Loucy (cell line): ENCODE results near the gene HMCN1.

Source experiments
- H2AFZ ChIP-seq: fragments of 200-600 bp; sonication (generic); 2 replicates; pipeline ENCODE4 v1.6.0; 2016; ENCODE audit warnings: antibody characterized with exemption, mild to moderate bottlenecking, low read length, moderate library complexity
- H3F3A ChIP-seq: fragments of 200-600 bp; 2 replicates; pipeline ENCODE4 v1.6.0; 2016; ENCODE audit warnings: antibody characterized with exemption, low read depth, mild to moderate bottlenecking
- H3K27me3 ChIP-seq: fragments of 200-600 bp; sonication (generic); 2 replicates; pipeline ENCODE4 v1.6.1; 2014; ENCODE audit warnings: low read length, mild to moderate bottlenecking; ENCODE audit not compliant: insufficient read depth, poor library complexity, severe bottlenecking
- H3K36me3 ChIP-seq: fragments of 200-600 bp; sonication (generic); 2 replicates; pipeline ENCODE4 v1.6.1; 2016; ENCODE audit warnings: low read length; ENCODE audit not compliant: insufficient read depth
- H3K4me1 ChIP-seq: fragments of 200-600 bp; sonication (generic); 2 replicates; pipeline ENCODE4 v1.5.1; 2014; ENCODE audit warnings: low read length, mild to moderate bottlenecking; ENCODE audit not compliant: insufficient read depth, poor library complexity, severe bottlenecking
- H3K4me2 ChIP-seq: fragments of 200-600 bp; sonication (generic); 2 replicates; pipeline ENCODE4 v1.6.0; 2014; ENCODE audit warnings: antibody characterized with exemption, low read length, low read depth, mild to moderate bottlenecking; ENCODE audit not compliant: poor library complexity, severe bottlenecking
- H3K4me3 ChIP-seq: fragments of 200-600 bp; sonication (generic); 2 replicates; pipeline ENCODE4 v1.5.1; 2014; ENCODE audit warnings: low read length, mild to moderate bottlenecking, mixed read lengths; ENCODE audit not compliant: poor library complexity, severe bottlenecking
- H3K79me2 ChIP-seq: fragments of 200-600 bp; sonication (generic); 2 replicates; pipeline ENCODE4 v1.6.1; 2014; ENCODE audit warnings: low read length; ENCODE audit not compliant: insufficient read depth
- H3K9ac ChIP-seq: fragments of 200-600 bp; sonication (generic); 2 replicates; pipeline ENCODE4 v1.6.0; 2014; ENCODE audit warnings: mild to moderate bottlenecking, low read depth, low read length, moderate library complexity; ENCODE audit not compliant: poor library complexity, severe bottlenecking
- H3K9me2 ChIP-seq: fragments of 200-600 bp; sonication (generic); replicated peaks from 2 replicates; pipeline ENCODE4 v1.6.1; 2016; ENCODE audit warnings: low read depth, low read length, mixed read lengths
- H3K9me3 ChIP-seq: fragments of 200-600 bp; sonication (generic); 2 replicates; pipeline ENCODE4 v1.6.1; 2014; ENCODE audit warnings: mild to moderate bottlenecking, antibody characterized with exemption, low read length, low read depth; ENCODE audit not compliant: insufficient read depth
- H4K20me1 ChIP-seq: fragments of 200-600 bp; sonication (generic); 2 replicates; pipeline ENCODE4 v1.6.0; 2014; ENCODE audit warnings: antibody characterized with exemption, low read length, mild to moderate bottlenecking; ENCODE audit not compliant: insufficient read depth, poor library complexity, severe bottlenecking
- EZH2phosphoT487 ChIP-seq: fragments of 200-600 bp; IDR thresholded peaks from 2 replicates; pipeline ENCODE4 v1.6.1; 2018; ENCODE audit warnings: antibody characterized with exemption, mild to moderate bottlenecking, moderate library complexity, borderline replicate concordance
- TF ChIP-seq, protein P1 (sequence below): fragments of 200-600 bp; sonication (generic); conservative IDR thresholded peaks from 2 replicates; pipeline ENCODE4 v1.5.1; 2014; ENCODE audit warnings: mild to moderate bottlenecking, antibody characterized with exemption, low read length

The HMCN1 gene

DNA sequence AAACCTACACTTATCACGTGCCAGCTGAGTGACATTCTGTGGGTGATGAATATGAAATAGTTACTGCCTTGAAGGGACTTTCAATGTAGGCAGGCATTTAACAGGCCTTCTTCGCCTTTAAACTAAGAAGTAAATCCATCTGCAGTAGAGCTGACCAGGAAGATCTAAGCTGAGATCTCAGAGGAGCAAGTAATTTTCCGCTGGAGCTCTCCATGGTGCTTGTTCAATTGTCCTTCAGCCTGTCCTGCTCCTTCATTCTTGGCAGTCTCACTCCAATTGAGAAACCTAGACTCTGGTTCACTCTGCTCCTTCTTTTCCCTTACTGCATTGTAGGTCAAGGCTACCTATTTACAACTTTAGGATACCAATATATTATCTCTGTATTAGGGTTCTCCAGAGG lies 183.5 kb downstream of the HMCN1 start:
- no peaks in the 10 kb centered on the region for H3K36me3 ChIP-seq
- no peak overlapping the region for H2AFZ ChIP-seq
- no peaks in the 10 kb centered on the region for H3K27me3 ChIP-seq
- no peaks in the 10 kb centered on the region for H3K9me2 ChIP-seq
- no peaks in the 10 kb centered on the region for H4K20me1 ChIP-seq
- H3F3A ChIP-seq: no peaks in the 10 kb centered on the region
- H3K4me3 ChIP-seq: no peak overlapping the region
- TF ChIP-seq, protein P1, sequence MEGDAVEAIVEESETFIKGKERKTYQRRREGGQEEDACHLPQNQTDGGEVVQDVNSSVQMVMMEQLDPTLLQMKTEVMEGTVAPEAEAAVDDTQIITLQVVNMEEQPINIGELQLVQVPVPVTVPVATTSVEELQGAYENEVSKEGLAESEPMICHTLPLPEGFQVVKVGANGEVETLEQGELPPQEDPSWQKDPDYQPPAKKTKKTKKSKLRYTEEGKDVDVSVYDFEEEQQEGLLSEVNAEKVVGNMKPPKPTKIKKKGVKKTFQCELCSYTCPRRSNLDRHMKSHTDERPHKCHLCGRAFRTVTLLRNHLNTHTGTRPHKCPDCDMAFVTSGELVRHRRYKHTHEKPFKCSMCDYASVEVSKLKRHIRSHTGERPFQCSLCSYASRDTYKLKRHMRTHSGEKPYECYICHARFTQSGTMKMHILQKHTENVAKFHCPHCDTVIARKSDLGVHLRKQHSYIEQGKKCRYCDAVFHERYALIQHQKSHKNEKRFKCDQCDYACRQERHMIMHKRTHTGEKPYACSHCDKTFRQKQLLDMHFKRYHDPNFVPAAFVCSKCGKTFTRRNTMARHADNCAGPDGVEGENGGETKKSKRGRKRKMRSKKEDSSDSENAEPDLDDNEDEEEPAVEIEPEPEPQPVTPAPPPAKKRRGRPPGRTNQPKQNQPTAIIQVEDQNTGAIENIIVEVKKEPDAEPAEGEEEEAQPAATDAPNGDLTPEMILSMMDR: no peak
- no peak for TF ChIP-seq EZH2phosphoT487
- no peaks in the 10 kb centered on the region for H3K79me2 ChIP-seq
- no peak overlapping the region for H3K4me2 ChIP-seq
- H3K9me3 ChIP-seq: no peaks in the 10 kb centered on the region
- no peaks in the 10 kb centered on the region for H3K4me1 ChIP-seq
- no peak overlapping the region for H3K9ac ChIP-seq

- no peaks in the 10 kb centered on the region for H3K4me1 ChIP-seq
- H2AFZ ChIP-seq: no peak overlapping the region
- H3K9me2 ChIP-seq: no peaks in the 10 kb centered on the region
- no peaks in the 10 kb centered on the region for H3K9me3 ChIP-seq
- TF ChIP-seq, protein P1: no peak
- no peak for TF ChIP-seq EZH2phosphoT487
- no peaks in the 10 kb centered on the region for H3F3A ChIP-seq
- H3K4me2 ChIP-seq: no peak overlapping the region
- H3K36me3 ChIP-seq: no peaks in the 10 kb centered on the region
- no peaks in the 10 kb centered on the region for H4K20me1 ChIP-seq
- H3K9ac ChIP-seq: no peak overlapping the region
- no peak overlapping the region for H3K4me3 ChIP-seq
- no peaks in the 10 kb centered on the region for H3K79me2 ChIP-seq
- no peaks in the 10 kb centered on the region for H3K27me3 ChIP-seq
Observed at GRCh38 chr1:185920602-185921001, 186.4 kb downstream of the HMCN1 start.

DNA sequence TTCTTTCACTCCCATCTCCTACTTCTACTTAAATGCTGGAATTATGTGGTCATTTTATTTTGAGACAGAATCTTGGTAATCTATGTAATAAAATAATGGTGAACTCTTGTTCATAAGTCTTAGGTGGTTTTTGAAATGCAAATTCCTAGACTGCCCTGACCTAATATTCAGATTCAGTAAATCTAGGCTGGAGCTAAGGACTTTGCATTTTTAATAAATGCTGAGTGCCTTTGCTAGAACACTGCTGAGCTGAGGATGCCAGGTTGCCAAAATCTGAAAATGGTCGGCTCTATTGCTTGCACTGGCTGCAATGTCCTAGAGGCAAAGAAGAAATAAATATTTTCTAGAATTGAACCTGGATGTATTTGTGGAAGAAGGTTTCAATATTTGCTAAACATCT lies 187.4 kb downstream of the HMCN1 start:
- Histone ChIP-seq H3K27me3 (no peaks in the 10 kb centered on the region), H3K4me1 (no peaks in the 10 kb centered on the region)

More for the DNA sequence above, 187.4 kb downstream of the HMCN1 start:
- no peak overlapping the region for H2AFZ ChIP-seq
- TF ChIP-seq, protein P1: no peak
- H4K20me1 ChIP-seq: no peaks in the 10 kb centered on the region
- H3K9me3 ChIP-seq: no peaks in the 10 kb centered on the region
- H3K36me3 ChIP-seq: no peaks in the 10 kb centered on the region
- H3K4me2 ChIP-seq: no peak overlapping the region
- H3K9ac ChIP-seq: no peak overlapping the region
- no peaks in the 10 kb centered on the region for H3K9me2 ChIP-seq
- H3F3A ChIP-seq: no peaks in the 10 kb centered on the region
- no peaks in the 10 kb centered on the region for H3K79me2 ChIP-seq
- H3K4me3 ChIP-seq: no peak overlapping the region
